GOT3 (cell line): ENCODE measurements around the gene ENOSF1.

Experiments
- DNase-seq: peaks from one replicate; lab custom pipeline; 2025; ENCODE audit warnings: mixed read lengths; lab: John Stamatoyannopoulos, UW

Gene ENOSF1

DNA sequence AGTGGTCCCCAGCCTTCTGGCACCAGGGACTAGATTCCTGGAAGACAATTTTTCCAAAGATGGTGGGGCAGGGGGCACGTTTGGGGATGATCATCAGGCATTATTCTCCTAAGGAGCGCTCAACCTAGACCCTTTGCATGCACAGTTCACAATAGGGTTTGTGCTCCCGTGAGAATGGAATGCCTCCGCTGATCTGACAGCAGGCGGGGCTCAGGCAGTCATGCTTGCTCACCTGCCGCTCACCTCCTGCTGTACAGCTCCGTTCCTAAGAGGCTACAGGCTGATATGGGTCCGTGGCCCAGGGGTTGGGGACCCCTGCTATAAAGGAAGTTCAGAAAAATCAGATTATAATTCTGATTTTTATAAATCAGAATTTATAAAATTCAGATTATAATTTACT lies 77.3 kb downstream of the ENOSF1 start:
- no peak for DNase-seq

DNA sequence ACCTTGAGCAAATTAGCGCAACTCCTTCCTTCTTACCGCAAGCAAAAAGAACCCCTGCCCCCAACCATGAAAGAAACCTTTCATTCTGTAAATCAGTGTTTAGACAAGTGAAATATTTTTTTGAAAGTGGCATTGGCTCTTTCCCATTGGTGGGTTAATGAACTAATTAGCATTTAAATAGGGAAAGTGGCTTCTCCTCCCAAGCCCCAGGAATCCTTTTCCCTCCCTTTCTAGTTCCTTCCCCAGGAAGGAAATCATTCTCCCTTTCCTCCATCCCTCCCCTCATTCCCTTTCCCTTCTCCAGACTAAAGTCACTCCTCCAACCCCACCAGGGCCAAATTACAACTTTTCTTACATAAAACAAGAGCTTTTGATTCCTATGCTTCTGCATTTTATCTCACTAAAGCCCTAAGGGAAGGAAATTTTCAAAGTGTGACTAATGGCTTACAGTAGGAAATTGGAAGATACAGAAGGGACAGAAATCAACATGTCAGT lies 77.8 kb downstream of the ENOSF1 start:
- DNase-seq: no peak

DNA sequence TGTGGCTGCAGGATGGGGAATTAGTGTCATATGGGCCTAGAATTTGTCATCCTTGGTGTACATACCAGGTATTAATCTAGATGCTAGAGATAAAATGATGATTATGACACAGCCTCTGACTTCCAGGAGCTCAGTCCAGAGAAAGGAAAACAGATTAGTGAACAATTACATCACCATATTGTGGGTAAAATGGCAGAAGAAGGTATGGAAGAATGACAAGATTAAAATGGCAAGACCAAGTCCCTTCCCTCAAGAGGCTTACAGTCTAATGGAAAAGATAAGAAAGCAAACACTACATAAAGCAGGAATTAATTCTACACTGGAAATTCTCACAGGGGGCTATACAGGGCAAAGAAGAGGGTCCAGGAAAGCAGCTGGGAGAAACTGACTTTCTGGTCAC lies 80.9 kb downstream of the ENOSF1 start:
- no peak for DNase-seq

DNA sequence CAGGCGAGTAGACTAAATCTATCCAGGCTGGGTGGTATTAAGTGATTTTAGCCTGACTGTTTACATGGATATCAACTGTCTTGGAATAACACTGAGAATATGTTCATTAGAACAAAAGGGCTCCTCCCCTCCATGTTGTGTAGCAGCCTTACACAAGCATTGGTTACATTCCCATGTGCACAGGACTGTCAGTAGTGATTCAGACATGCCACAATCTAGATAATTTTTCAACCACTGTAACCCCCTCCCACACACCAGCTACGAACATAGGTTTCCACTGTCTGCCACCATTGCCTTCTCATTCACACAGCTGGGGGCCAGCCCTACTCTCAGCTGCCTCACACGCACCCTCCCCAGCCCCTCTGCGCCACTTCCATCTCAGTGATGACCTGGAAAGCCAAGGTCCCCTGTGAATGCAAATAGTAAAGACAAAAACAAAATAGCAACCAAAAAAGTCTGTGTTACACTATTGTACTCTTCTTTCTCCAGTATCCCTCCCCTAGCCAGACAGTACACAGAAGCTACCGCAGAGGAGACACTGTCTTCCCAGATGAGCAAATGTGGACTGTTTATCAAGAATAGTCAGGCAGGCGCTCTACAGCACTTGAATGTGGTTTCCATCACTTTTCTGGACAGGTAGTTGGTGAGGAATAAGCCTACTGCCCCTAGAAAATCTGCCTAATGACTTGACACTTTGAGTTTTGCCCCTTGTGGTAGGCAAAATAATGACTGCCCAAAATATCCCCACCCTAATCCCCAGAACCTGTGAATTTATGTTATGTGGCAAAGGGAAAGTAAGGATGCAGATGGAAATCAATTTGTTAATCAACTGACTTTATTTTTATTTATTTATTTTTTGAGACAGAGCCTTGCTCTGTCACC lies 82.9 kb downstream of the ENOSF1 start:
- DNase-seq: no peak

DNA sequence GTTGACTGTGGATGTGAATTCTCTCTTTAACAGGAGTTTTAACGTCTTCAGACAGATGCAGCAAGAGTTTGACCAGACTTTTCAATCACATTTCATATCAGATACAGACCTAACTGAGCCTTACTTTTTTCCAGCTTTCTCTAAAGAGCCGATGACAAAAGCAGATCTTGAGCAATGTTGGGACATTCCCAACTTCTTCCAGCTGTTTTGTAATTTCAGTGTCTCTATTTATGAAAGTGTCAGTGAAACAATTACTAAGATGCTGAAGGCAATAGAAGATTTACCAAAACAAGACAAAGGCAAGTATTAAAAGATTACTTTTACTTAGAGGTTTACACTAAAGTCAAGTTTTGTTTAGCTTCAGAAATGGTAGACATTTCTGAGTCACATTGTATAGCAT lies 85.2 kb downstream of the ENOSF1 start:
- DNase-seq: no peak

DNA sequence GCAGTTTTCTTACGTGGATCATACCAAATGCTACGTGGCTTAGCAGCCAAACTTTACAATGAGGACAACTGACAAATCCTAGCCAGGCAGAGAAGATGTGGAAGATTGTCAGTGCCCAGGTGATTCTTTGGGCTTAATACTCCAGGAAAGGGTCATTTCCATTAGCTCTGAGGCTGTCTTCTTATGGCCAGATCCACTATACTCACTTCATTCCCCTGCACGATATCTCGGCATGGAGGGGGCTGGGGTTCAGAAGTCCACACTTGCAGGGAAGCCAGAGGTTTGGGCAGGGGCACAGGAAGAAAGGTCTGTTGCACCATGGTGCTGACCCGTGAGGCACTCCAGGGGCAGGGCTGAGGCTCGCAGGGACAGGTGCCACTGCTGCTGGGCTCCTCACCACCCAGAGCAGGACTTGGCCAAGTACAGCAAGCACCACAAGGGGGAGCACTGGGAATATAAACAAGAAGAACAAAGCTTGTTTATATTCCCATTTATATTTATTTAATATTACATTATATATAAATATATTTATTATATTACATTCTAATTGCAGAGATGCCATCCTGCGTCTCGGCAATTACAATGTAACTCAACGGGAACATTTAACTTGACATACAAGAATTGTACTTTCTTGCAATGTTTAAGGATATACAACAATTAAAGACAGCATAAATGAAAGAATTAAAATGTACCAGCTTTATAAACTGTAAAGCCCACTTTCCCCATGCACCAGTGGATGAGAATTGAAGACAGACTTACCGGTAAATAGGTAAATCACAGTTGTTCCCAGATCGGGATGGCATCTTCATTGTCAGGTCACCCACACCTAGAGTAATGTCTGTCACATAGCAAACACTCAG lies 88.4 kb downstream of the ENOSF1 start:
- no peak for DNase-seq

DNA sequence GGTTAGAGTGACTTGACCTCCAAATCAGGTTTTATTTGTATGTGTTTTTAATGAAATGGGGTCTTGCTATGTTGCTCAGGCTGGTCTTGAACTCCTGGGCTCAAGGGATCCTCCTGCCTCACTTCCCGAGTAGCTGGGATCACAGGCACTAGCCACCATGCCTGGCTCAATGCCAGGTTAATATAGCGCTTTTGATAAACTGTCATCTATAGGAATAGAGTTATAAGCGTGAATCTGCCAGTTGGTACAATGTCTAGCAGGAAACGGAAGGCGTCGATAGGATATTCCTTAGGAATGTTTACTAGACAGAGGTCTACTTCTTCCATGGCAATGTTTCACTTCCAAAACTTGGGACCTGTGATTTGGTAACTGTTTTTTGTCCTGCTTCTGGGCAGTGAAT lies 90.1 kb downstream of the ENOSF1 start:
- no peak for DNase-seq

DNA sequence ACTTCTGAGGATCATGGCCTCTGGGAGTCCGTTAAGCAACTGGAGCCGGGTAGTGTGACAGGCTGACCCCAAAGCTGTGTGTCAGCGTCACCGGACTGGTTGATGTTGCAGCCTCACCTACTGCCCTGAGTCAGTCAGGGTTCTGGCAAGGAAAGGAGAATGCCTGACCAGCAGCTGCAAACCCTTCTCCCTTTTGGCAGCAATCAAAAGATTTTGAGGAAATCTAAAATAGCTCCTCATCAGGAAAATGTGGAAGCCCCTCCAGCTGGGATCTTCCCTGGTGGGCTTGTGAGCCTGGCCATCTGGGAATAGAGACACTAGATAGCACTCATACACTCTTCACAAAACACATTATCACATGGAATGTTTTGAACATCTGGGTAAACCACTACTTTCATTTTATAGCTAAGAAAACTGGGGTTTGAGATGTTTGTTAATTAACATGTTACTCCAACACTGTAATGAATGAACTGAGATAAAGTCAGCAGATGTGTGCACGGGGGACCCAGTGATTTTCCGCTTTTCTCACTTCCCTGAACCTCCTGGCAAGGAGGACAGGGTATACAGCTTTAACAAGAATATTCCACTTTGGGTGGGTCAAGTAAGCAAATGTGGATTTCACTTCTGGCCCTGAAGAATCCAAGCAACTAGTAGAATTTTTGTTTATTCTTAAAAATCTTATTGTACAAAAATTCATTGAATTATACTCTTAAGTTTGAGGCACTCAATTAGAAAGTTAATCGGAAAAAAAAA lies 91.0 kb downstream of the ENOSF1 start:
- DNase-seq: no peak
